SH-SY5Y (cell line): ENCODE results near the gene SUCLG2.

Source experiments
- GATA2 ChIP-seq: IDR thresholded peaks from 2 replicates; pipeline ENCODE4 v1.6.1; 2011; ENCODE audit warnings: mild to moderate bottlenecking, low read depth, low read length
- GATA3 ChIP-seq: IDR thresholded peaks from 2 replicates; pipeline ENCODE4 v1.6.1; 2011; ENCODE audit warnings: low read depth, mild to moderate bottlenecking, low read length, moderate library complexity

The SUCLG2 gene

GRCh38 chr3:67458896-67459530, 195.4 kb downstream of the SUCLG2 start:
- TF ChIP-seq GATA3 = no peak
- no peak for TF ChIP-seq GATA2

GRCh38 chr3:67458408-67458807, 196.0 kb downstream of the SUCLG2 start:
- TF ChIP-seq GATA2 = no peak
- no peak for TF ChIP-seq GATA3

GRCh38 chr3:67453628-67454027, 200.8 kb downstream of the SUCLG2 start:
- no peak for TF ChIP-seq GATA3
- no peak for TF ChIP-seq GATA2

- TF ChIP-seq GATA3 = no peak
These were observed 204.3 kb downstream of the SUCLG2 start for GRCh38 chr3:67450153-67450552.

- TF ChIP-seq GATA3 = no peak
- no peak for TF ChIP-seq GATA2
These were observed 207.0 kb downstream of the SUCLG2 start for GRCh38 chr3:67447393-67447792.

- no peak for TF ChIP-seq GATA3
- TF ChIP-seq GATA2 = no peak
These were observed 216.6 kb downstream of the SUCLG2 start for GRCh38 chr3:67437789-67438188.

GRCh38 chr3:67437090-67437489, 217.3 kb downstream of the SUCLG2 start:
- no peak for TF ChIP-seq GATA3
- TF ChIP-seq GATA2 = peak; percentile 24; the same call in 1 of the 2 replicates

- TF ChIP-seq GATA3 (no peak), GATA2 (no peak)
These were observed 221.3 kb downstream of the SUCLG2 start for GRCh38 chr3:67433109-67433508.

GRCh38 chr3:67431887-67432286, 222.5 kb downstream of the SUCLG2 start:
- TF ChIP-seq GATA2 = no peak
- TF ChIP-seq GATA3 = no peak

- TF ChIP-seq GATA3 (no peak), GATA2 (no peak)
These were observed 230.7 kb downstream of the SUCLG2 start for GRCh38 chr3:67423722-67424121.

GRCh38 chr3:67421912-67422311, 232.5 kb downstream of the SUCLG2 start:
- no peak for TF ChIP-seq GATA3
- no peak for TF ChIP-seq GATA2

GRCh38 chr3:67419779-67420178, 234.6 kb downstream of the SUCLG2 start:
- no peak for TF ChIP-seq GATA3
- TF ChIP-seq GATA2 = no peak

- TF ChIP-seq GATA2 = no peak
- TF ChIP-seq GATA3 = no peak
These were observed 235.2 kb downstream of the SUCLG2 start for GRCh38 chr3:67419218-67419529.

- no peak for TF ChIP-seq GATA3
- no peak for TF ChIP-seq GATA2
These were observed 235.8 kb downstream of the SUCLG2 start for GRCh38 chr3:67418426-67419217.

- TF ChIP-seq GATA2 (no peak), GATA3 (no peak)
These were observed 237.7 kb downstream of the SUCLG2 start for GRCh38 chr3:67416703-67417102.

- TF ChIP-seq GATA3 = no peak
These were observed 238.9 kb downstream of the SUCLG2 start for GRCh38 chr3:67415511-67415910.

- TF ChIP-seq GATA3 (no peak), GATA2 (no peak)
These were observed 239.7 kb downstream of the SUCLG2 start for GRCh38 chr3:67414740-67415139.
